ENCODE measurements around the gene KAT2B. TPM values are rescaled to one million over a fixed set of nuclear protein-coding genes. Genes with fewer than 3 reads are reported as not detected.

Gene KAT2B
- total RNA-seq, 2 experiments from 2014 or later: 129 to 134 TPM

DNA sequence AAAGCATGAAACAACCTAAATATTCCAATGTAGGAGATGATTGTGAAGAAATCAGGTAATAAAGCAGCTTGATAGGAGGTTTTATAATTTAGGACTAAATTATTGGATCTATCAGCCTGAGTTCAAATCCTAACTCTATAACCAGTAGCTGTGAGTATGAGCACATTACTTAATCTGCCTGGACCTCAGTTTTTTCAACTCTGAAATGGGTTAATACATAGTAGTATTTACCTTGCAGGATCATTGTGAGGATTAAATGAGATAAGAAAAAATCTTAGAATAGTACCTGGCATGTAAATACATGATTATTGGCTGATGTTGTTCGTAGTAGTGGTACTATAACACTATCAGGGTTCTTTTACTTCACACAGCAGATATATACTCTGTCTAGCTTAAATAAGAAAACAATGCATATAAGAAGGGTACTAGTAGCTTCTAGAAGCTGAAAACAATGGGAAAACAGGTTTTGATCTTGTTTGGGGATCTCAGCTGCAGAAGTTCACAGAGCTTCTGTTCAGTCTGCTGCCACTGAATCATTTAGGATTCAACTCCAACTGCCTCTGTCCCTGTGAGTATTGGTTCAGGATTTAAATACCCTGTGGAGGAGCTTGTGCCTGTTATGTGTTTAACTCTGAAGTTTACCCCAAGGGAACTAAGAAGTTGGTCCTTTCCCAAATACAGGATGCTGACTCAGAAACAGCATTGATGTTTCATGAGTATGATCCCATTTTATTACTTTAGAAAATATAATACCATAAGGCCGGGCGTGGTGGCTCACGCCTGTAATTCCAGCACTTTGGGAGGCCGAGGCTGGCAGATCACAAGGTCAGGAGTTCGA lies 34.2 kb downstream of the KAT2B start:
- H3K4me3 Mint-ChIP-seq: no peak overlapping the region
- peaks cover 37% of the 10 kb centered on the region for H3K4me1 Mint-ChIP-seq
- no peak for DNase-seq
- H3K27me3 Mint-ChIP-seq: no peaks in the 10 kb centered on the region
- ChIA-PET POLR2A (interaction anchor here (1.2 to 2.0 kb wide), 3 partner anchors 9 to 33 kb away, joined by 3 to 8 read pairs (median 6); no protein-coding TSS in a partner anchor), CTCF (no interaction called here)
- no peaks in the 10 kb centered on the region for H3K9me3 Mint-ChIP-seq
- peaks cover 65% of the 10 kb centered on the region for H3K36me3 Mint-ChIP-seq (ENCODE audit: low read depth)
- H3K27ac Mint-ChIP-seq: no peak overlapping the region

DNA sequence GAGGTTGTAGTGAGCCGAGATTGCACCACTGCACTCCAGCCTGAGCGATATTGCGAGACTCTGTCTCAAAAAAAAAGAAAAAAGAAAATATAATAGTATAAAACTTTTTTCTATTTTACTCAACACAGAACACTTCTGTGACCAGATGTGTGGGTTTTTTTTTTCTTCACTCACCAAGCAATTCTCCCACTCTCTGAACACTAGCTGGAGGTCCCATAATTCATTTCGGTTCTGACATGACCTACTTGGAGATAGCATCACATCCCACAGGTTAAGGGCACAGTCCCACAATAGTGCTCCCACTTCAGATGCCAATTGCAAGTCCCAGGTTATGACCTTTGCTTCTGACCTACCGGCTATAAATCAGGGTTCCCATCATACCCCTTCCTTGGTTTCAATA lies 35.0 kb downstream of the KAT2B start:
- H3K27ac Mint-ChIP-seq: no peak overlapping the region
- H3K27me3 Mint-ChIP-seq: no peaks in the 10 kb centered on the region
- no peak for DNase-seq
- no peak overlapping the region for H3K4me3 Mint-ChIP-seq
- ChIA-PET POLR2A (interaction anchor here (1.2 to 2.0 kb wide), 4 partner anchors 9 to 68 kb away, joined by 3 to 8 read pairs (median 4); no protein-coding TSS in a partner anchor), CTCF (no interaction called here)
- H3K4me1 Mint-ChIP-seq: peaks cover 36% of the 10 kb centered on the region
- no peaks in the 10 kb centered on the region for H3K9me3 Mint-ChIP-seq
- H3K36me3 Mint-ChIP-seq (ENCODE audit: low read depth): peaks cover 67% of the 10 kb centered on the region

DNA sequence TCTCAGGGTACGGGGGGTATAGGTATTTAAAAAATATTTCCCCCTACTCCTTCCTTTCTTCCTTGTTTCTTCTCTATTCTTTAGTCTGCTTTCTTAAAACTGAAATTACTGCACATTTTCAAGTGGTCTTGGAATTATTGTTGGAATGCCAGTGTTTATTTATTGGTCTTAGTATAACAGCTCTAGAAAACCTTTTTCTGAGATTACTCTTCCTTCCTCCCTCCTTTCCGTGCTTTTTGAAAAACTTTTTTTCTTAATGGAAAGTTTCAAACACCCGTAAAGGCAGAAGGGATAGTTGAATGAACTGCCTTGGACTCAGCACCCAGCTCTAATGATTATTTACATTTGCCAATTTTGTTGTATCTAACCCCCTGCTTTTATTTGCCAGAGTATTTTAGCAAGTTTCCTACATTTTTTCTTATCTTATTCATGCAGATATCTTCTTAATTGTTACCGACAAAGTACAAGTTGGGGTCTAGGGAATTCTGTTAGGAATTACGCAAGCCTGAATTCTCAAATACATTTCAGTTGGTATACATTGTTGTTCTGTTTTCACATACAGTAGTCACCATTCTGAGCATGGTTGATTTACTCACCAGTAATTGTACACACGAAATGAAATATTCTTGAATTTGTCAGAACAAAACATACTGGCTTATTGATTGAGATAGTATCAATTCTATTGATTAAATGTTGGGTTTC lies 36.2 kb downstream of the KAT2B start:
- ChIA-PET POLR2A (interaction anchor here (1.2 kb wide), 1 partner anchor 67 kb away, joined by 3 read pairs; no protein-coding TSS in a partner anchor), CTCF (no interaction called here)
- no peaks in the 10 kb centered on the region for H3K27me3 Mint-ChIP-seq
- no peak overlapping the region for H3K4me3 Mint-ChIP-seq
- DNase-seq: no peak
- no peaks in the 10 kb centered on the region for H3K9me3 Mint-ChIP-seq
- H3K27ac Mint-ChIP-seq: no peak overlapping the region
- H3K36me3 Mint-ChIP-seq (ENCODE audit: low read depth): peaks cover 71% of the 10 kb centered on the region
- H3K4me1 Mint-ChIP-seq: peaks cover 44% of the 10 kb centered on the region

DNA sequence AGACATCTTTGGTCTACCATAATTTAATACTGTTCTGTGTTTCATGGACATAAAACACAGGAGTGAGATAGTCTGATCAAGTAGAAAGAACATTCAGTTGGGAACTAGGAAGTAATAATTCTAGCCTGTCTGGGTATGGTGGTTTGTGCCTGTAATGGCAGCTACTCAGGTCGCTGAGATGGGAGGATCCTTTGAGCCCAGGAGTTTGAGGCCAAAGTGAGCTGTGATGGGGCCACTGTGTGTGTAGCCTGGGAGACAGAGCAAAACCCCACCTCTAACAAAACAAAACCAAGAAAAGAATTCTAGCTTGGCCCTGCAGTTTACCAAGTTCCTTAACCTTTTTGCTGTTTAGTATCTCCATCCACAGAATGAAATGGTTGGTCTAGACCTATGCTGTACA lies 36.8 kb downstream of the KAT2B start:
- H3K27me3 Mint-ChIP-seq: no peaks in the 10 kb centered on the region
- no peak overlapping the region for H3K4me3 Mint-ChIP-seq
- H3K27ac Mint-ChIP-seq: no peak overlapping the region
- H3K9me3 Mint-ChIP-seq: no peaks in the 10 kb centered on the region
- DNase-seq: no peak
- peaks cover 44% of the 10 kb centered on the region for H3K4me1 Mint-ChIP-seq
- H3K36me3 Mint-ChIP-seq (ENCODE audit: low read depth): peaks cover 66% of the 10 kb centered on the region
- ChIA-PET POLR2A (interaction anchor here (1.6 kb wide), 1 partner anchor 22 kb away, joined by 4 read pairs; no protein-coding TSS in a partner anchor), CTCF (interaction anchor here (1.3 kb wide), 1 partner anchor 36 kb away, joined by 4 read pairs; no protein-coding TSS in a partner anchor)

DNA sequence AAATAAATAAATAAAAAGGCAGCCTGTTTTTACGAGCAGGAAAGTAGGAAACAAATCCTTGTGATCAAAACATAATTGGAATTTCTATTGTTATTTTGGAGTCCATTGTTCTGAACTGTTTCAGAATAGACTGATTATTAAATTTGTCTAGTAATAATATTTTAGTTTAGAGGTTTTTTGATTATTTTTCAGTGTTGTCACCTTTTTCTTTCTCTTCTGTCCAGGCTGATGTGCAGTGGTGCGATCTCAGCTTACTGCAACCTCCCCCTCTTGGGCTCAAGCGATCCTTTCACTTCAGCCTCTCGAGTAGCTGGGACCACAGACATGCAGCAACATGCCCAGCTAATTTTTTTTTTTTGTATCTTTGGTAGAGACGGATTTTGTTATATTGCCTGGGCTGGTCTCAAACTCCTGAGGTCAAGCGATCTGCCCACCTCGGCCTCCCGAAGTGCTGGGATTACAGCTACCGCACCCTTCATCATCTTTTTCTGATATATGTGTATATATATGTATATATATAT lies 38.0 kb downstream of the KAT2B start:
- POLR2A ChIA-PET: interaction anchor here (1.6 kb wide), 2 partner anchors 21 to 37 kb away, joined by 4 read pairs; partner anchors contain the start of gene KAT2B
- CTCF ChIA-PET: interaction anchor here (1.3 kb wide), 1 partner anchor 37 kb away, joined by 4 read pairs; no protein-coding TSS in a partner anchor
- Mint-ChIP-seq H3K4me3 (no peak overlapping the region), H3K27me3 (no peaks in the 10 kb centered on the region), H3K9me3 (no peaks in the 10 kb centered on the region), H3K4me1 (peaks cover 44% of the 10 kb centered on the region), H3K36me3 (ENCODE audit: low read depth) (peaks cover 63% of the 10 kb centered on the region), H3K27ac (no peak overlapping the region)
- no peak for DNase-seq

DNA sequence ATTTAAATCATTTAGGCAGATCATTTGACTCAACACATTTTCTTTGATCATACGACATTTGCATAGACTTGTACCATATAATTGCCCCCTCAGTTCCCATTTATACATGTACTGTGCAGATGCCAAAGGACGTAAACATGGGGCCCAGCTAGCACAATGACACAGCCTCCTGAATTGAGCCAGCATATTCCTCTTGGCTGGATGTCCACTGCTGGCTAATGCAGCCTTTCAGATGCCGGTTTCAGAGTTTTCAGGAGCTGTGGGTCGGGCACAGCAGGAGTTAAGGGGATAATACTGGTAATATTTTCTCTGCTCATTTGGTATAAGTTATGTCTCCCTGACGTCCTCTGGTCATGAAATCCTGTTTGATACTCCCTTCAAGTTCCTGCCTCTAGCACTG lies 39.4 kb downstream of the KAT2B start:
- no peaks in the 10 kb centered on the region for H3K27me3 Mint-ChIP-seq
- H3K9me3 Mint-ChIP-seq: no peaks in the 10 kb centered on the region
- no peak for DNase-seq
- H3K4me3 Mint-ChIP-seq: no peak overlapping the region
- ChIA-PET CTCF (no interaction called here), POLR2A (interaction anchor here (0.6 to 1.8 kb wide), 4 partner anchors 10 to 39 kb away, joined by 3 to 6 read pairs (median 4); partner anchors contain the start of gene KAT2B)
- peaks cover 46% of the 10 kb centered on the region for H3K4me1 Mint-ChIP-seq
- H3K36me3 Mint-ChIP-seq (ENCODE audit: low read depth): peaks cover 60% of the 10 kb centered on the region
- no peak overlapping the region for H3K27ac Mint-ChIP-seq

DNA sequence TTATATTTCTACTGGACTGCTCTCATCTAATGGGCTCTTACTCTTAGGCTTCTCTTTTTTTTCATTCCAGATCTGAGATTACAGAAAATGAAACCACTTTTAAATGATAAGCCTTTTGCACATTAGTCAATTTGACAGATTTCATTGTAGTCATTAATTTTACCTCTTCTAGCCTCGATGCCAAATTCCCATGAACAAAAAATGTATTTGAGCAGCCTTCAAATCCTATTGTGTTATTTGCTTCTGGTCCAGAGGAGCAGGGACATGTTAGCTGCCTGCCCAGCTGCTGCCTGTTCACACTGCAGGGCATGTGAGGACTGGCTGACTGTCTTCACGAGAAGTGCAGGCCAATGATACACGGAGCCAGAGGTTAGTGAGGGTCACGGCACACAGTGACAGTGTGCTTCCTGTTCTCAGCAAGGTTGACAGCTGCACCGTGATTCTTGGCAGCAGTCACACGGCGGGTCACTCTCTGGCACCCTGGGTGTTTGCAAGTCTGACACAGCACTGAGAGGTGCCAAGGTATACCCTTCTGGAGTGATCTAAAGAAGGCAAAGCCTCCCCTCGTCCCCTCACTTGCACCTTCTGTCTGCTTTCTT lies 40.8 kb downstream of the KAT2B start:
- Mint-ChIP-seq H3K27me3 (no peaks in the 10 kb centered on the region), H3K27ac (peak overlapping the region; percentile 66), H3K4me3 (no peak overlapping the region), H3K9me3 (no peaks in the 10 kb centered on the region), H3K36me3 (ENCODE audit: low read depth) (peaks cover 60% of the 10 kb centered on the region), H3K4me1 (peaks cover 39% of the 10 kb centered on the region)
- peak; percentile 41 for DNase-seq
- ChIA-PET POLR2A (interaction anchor here (0.8 to 1.8 kb wide), 3 partner anchors 24 to 75 kb away, joined by 3 to 6 read pairs (median 3); no protein-coding TSS in a partner anchor), CTCF (no interaction called here)

DNA sequence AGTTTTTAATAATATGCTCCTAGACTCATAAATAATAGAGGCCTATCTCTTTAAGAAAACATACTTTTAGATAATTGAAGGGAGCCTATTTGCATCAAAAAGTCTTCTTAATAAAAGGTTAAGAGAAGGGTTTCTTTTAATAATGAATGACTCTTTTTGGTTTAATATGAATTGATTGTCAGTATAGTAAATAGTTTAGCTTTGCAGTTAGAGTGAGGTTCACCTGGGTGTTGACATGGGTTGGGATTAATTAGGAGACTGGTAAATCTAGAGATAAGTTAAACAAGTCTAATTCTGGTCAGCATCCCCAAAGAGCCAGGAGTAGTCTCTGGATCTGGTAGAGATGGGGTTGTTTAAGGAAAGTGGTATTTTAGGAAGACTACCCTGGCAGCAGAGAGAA lies 43.0 kb downstream of the KAT2B start:
- peaks cover 63% of the 10 kb centered on the region for H3K36me3 Mint-ChIP-seq (ENCODE audit: low read depth)
- no peak overlapping the region for H3K4me3 Mint-ChIP-seq
- H3K9me3 Mint-ChIP-seq: peaks cover 3% of the 10 kb centered on the region
- H3K27me3 Mint-ChIP-seq: no peaks in the 10 kb centered on the region
- no peak for DNase-seq
- H3K4me1 Mint-ChIP-seq: peaks cover 31% of the 10 kb centered on the region
- ChIA-PET POLR2A (interaction anchor here (1.1 kb wide), 1 partner anchor 9 kb away, joined by 3 read pairs; no protein-coding TSS in a partner anchor), CTCF (no interaction called here)
- H3K27ac Mint-ChIP-seq: no peak overlapping the region

DNA sequence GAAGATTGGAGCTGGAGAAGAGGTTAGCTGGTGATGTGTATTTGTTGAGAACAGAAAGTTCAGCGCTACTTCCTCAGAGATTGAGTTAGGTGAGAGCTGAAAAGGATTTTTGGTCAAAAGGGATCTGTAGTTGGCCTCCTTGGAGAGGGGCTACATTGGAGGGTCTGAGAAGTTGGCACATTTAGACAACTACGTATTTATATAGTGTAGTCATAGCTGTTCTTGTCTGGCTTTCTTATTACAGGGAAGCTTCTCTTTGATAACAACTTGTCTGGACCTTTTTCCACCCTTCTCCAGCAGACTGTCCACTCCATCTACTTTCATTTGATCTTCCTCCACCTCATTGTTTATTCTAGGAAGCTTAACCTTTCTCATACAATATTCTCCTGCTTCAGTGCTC lies 43.7 kb downstream of the KAT2B start:
- H3K27ac Mint-ChIP-seq: no peak overlapping the region
- no peak overlapping the region for H3K4me3 Mint-ChIP-seq
- peaks cover 10% of the 10 kb centered on the region for H3K9me3 Mint-ChIP-seq
- POLR2A ChIA-PET: interaction anchor here (0.7 to 1.2 kb wide), 3 partner anchors 9 to 27 kb away, joined by 3 to 4 read pairs (median 3); no protein-coding TSS in a partner anchor
- H3K4me1 Mint-ChIP-seq: peaks cover 32% of the 10 kb centered on the region
- peaks cover 65% of the 10 kb centered on the region for H3K36me3 Mint-ChIP-seq (ENCODE audit: low read depth)
- no peaks in the 10 kb centered on the region for H3K27me3 Mint-ChIP-seq
- CTCF ChIA-PET: no interaction called here
- no peak for DNase-seq

DNA sequence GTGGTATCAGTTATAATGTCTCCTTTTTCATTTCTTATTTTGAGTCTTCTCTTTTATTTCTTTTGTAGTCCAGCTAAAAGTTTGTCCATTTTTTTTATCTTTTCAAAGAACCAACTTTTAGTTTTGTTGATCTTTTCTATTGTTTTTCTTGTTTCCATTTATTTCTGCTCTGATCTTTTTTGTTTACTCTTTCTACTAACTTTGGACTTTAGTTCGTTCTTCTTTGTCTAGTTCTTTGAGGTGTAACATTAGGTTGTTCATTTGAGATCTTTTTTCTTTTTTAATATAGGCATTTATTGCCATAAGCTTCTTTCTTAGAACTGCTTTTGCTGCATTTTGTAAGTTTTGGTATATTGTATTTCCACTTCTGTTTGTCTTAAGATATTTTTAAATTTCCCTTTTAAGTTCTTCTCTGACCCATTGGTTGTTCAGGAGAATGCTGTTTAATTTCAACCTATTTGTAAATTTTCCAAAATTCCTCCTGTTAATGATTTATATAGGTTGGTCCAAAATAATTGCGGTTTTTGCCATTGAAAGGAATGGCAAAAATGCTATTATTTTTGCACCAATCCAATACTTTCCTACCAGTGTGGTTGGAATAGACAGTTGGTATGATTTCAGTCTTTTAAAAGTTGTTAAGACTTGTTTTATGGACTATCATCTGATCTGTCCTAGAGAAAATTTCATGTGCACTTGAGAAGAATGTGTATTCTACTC lies 51.2 kb downstream of the KAT2B start:
- Mint-ChIP-seq H3K27me3 (no peaks in the 10 kb centered on the region), H3K9me3 (peaks cover 23% of the 10 kb centered on the region), H3K27ac (no peak overlapping the region), H3K36me3 (ENCODE audit: low read depth) (peaks cover 87% of the 10 kb centered on the region), H3K4me3 (no peak overlapping the region), H3K4me1 (peaks cover 23% of the 10 kb centered on the region)
- DNase-seq: no peak
- POLR2A ChIA-PET: no interaction called here
- CTCF ChIA-PET: no interaction called here

DNA sequence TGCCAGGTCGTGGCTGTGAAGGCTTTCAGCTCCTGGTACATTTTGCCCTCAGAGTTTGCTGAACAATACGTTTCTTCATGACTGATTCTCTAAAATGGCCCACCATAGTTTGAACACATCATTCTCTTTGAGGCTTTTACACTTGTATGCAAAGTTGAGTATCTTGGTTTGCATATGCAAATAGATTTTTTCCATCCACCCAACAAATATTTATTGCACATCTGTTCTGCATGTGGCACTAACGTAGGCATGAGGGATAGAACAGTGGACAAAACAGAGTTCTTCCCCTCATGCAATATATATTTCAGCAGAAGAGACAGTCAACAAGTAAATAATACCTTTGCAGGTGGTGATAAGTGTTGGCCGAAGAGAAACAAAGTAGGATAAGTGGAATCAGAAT lies 55.2 kb downstream of the KAT2B start:
- Mint-ChIP-seq H3K9me3 (peaks cover 5% of the 10 kb centered on the region), H3K4me3 (no peak overlapping the region), H3K4me1 (peaks cover 42% of the 10 kb centered on the region), H3K27ac (peak overlapping the region; percentile 3), H3K27me3 (no peaks in the 10 kb centered on the region), H3K36me3 (ENCODE audit: low read depth) (peaks cover 85% of the 10 kb centered on the region)
- POLR2A ChIA-PET: no interaction called here
- no peak for DNase-seq
- CTCF ChIA-PET: interaction anchor here (1.5 kb wide), 1 partner anchor 54 kb away, joined by 5 read pairs; no protein-coding TSS in a partner anchor

DNA sequence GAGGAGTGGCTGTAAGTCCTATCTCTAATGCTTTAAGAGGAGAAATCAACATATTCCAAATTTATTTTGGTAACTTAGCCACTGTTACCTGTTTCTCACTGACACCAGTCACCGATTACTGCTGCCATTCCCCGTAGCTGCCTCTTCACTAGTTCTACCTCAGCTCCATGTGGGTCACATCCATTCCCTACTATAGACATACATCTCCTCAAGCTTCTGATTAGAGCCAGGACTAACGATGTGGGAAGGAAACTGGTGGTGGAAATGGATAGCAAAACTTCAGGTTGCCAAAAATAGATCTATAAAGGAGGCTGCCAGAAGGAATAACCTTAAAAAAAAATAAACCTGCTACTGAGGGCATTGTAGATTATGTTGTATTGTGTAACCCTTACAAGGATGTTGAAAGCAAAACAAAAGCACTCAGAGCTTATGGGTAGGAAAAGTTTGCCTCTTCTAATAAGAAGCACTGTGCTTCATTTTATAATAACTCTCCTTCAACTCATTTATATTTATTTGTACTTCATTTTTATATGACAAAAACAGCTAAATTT lies 56.0 kb downstream of the KAT2B start:
- no peak overlapping the region for H3K4me3 Mint-ChIP-seq
- CTCF ChIA-PET: interaction anchor here (0.5 to 1.5 kb wide), 2 partner anchors 55 to 77 kb away, joined by 3 to 5 read pairs; no protein-coding TSS in a partner anchor
- H3K36me3 Mint-ChIP-seq (ENCODE audit: low read depth): peaks cover 83% of the 10 kb centered on the region
- DNase-seq: no peak
- no peaks in the 10 kb centered on the region for H3K27me3 Mint-ChIP-seq
- peaks cover 49% of the 10 kb centered on the region for H3K4me1 Mint-ChIP-seq
- no peak overlapping the region for H3K27ac Mint-ChIP-seq
- peaks cover 3% of the 10 kb centered on the region for H3K9me3 Mint-ChIP-seq
- POLR2A ChIA-PET: interaction anchor here (1.1 kb wide), 1 partner anchor 39 kb away, joined by 3 read pairs; no protein-coding TSS in a partner anchor

Measured in activated CD4-positive, alpha-beta memory T cell treated with anti-CD3 and anti-CD28 coated beads, Interleukin-2, amount 10 ng/mL, durations not matched to agents 7 days and 5 days (primary cell).